ENCODE results near the gene TMEM38A.
A peak's percentile ranks its signal among the peaks of the same experiment; 100 is the strongest.

The TMEM38A gene

DNA sequence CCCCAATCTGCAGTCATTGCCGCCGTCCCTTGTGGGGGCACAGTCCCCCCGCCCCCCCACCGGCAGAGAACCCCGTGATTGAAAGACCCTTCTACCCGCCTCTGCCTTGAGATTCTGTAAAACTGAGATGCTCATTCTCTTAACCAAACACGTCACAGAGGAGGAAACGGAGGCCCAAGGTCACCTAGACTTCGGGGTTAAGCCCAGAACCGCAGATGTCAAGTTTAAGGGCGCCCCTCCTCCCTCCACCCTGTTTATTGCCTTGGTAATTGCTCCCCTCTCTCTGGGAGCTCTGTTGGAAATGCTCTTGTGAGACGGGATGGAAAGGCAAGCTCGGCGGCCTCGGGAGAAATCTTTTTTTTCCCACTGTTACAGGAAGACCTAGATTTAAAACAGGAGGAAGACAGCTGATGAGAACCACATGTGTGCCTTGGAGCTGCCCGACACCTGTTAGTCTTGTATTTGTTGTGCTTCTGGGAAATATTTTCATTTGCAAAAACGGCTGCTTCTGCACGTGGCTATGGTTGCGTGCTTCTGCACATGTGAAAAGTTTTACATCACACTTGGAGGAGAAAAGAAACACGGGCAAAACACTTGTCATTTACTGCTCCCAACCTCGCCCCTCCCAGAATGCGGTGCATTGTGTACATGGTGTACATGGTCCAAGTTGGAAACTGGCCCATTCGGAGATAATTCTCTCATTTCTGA, 31.8 kb upstream of the TMEM38A start:
- TF ChIP-seq, protein P1, sequence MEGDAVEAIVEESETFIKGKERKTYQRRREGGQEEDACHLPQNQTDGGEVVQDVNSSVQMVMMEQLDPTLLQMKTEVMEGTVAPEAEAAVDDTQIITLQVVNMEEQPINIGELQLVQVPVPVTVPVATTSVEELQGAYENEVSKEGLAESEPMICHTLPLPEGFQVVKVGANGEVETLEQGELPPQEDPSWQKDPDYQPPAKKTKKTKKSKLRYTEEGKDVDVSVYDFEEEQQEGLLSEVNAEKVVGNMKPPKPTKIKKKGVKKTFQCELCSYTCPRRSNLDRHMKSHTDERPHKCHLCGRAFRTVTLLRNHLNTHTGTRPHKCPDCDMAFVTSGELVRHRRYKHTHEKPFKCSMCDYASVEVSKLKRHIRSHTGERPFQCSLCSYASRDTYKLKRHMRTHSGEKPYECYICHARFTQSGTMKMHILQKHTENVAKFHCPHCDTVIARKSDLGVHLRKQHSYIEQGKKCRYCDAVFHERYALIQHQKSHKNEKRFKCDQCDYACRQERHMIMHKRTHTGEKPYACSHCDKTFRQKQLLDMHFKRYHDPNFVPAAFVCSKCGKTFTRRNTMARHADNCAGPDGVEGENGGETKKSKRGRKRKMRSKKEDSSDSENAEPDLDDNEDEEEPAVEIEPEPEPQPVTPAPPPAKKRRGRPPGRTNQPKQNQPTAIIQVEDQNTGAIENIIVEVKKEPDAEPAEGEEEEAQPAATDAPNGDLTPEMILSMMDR (IDR thresholded peaks at IDR 0.05; ENCODE audit: control insufficient read depth, insufficient read depth, low read depth, low read length, missing control alignments) = no peak
- peak overlapping the region; percentile 90 for H3K4me3 ChIP-seq (ENCODE audit: control insufficient read depth, low read depth, low read length)
- DNase-seq (ENCODE audit: low read depth) = peak; percentile 20

DNA sequence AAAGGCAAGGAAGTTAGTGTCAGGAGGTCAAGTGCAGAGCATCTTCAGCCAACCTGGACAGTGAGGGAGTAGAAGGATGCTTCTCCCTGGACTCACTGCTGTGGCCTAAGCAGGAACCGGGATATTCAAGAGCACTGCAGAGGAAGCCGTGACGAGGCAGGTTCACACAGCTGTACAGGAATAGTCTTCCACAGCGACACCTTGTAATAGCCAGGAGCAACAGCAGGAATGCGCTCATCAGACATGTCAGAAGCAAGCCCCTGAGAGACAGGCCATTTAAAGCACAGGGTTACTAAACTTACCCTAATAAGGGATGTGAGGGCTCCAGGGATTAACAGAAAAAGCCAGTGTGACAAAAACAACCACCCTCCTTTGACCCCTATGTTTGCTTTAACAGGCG, 29.5 kb upstream of the TMEM38A start:
- H3K4me3 ChIP-seq (ENCODE audit: control insufficient read depth, low read depth, low read length) = no peak overlapping the region
- TF ChIP-seq, protein P1 (IDR thresholded peaks at IDR 0.05; ENCODE audit: control insufficient read depth, insufficient read depth, low read depth, low read length, missing control alignments) = no peak
- no peak for DNase-seq (ENCODE audit: low read depth)

DNA sequence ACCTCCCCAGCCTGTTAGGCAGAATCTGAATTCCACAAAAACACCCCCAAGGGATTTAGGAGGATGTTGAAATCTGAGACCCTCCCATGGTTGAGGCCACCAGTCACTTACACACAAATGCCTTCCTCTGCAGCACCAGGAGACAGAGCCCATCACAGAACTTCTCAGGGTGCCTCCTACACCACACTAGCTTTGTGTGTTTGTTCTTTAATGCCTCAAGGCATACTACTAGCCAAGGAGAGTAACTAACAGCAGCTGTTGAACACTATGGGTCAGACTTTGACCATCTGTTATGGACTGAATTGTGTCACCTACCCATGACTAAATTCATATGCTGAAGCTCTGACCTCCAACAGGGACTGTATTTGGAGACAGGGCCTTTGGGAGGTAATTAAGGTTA, 23.4 kb upstream of the TMEM38A start:
- no peak for DNase-seq (ENCODE audit: low read depth)
- no peak overlapping the region for H3K4me3 ChIP-seq (ENCODE audit: control insufficient read depth, low read depth, low read length)
- TF ChIP-seq, protein P1 (IDR thresholded peaks at IDR 0.05; ENCODE audit: control insufficient read depth, insufficient read depth, low read depth, low read length, missing control alignments) = no peak

DNA sequence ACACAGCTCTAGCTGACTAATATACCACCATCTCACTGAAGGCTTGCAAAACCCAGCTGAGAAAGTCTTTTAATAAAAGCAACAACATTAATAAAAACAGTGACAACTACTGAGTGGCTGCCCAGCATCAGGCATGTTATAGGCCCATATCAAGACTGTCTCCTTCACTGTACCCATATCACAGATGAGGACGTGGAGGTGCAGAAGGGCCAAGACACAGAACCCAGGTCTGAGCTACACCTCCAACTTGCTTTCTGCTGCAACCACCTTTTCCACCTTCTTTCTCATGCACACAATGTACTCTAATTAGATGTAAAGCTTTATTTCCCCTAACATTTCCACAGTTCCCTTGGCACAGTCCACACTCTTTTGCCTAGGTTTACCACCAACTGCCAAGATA, 22.3 kb upstream of the TMEM38A start:
- no peak overlapping the region for H3K4me3 ChIP-seq (ENCODE audit: control insufficient read depth, low read depth, low read length)
- DNase-seq (ENCODE audit: low read depth) = no peak
- TF ChIP-seq, protein P1 (IDR thresholded peaks at IDR 0.05; ENCODE audit: control insufficient read depth, insufficient read depth, low read depth, low read length, missing control alignments) = no peak

DNA sequence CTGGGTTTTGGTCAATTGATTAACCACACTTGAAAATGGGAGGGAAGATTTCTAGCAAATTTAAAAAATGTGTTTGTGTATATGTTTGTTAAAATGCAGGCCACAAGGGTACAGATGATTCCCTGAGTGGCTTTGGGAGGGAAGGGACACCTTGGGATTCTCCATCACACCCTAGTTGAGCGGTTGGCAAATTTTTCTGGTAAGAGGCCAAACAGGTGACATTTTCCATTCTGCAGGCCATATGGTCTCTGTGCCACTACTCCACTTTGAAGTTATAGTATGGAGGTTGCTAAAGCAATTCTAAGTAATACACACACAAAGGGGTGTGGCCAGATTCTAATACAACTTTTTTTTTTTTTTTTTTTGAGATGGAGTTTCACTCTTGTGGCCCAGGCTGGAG, 20.0 kb upstream of the TMEM38A start:
- no peak for DNase-seq (ENCODE audit: low read depth)
- TF ChIP-seq, protein P1 (IDR thresholded peaks at IDR 0.05; ENCODE audit: control insufficient read depth, insufficient read depth, low read depth, low read length, missing control alignments) = no peak
- no peak overlapping the region for H3K4me3 ChIP-seq (ENCODE audit: control insufficient read depth, low read depth, low read length)

DNA sequence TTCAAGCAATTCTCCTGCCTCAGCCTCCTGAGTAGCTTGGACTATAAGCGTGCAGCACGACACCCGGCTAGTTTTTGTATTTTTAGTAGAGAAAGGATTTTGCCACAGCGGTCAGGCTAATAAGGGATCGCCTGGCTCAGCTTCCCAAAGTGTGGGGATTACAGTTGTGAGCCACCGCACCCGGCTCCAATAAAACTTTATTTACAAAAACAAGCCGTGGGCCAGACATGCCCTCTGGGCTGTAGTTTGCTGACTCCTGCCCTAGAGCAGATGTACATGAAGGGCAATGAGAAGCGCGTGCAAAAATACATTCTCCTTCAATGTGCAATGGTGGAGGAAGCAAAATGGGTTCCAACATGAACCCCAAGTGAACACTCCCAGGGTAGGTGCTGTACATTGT, 19.2 kb upstream of the TMEM38A start:
- TF ChIP-seq, protein P1 (IDR thresholded peaks at IDR 0.05; ENCODE audit: control insufficient read depth, insufficient read depth, low read depth, low read length, missing control alignments) = no peak
- no peak overlapping the region for H3K4me3 ChIP-seq (ENCODE audit: control insufficient read depth, low read depth, low read length)
- no peak for DNase-seq (ENCODE audit: low read depth)
